Ascending aorta (tissue), 2 donors: ENCODE measurements around the gene DNAAF1. TPM values are rescaled to one million over a fixed set of nuclear protein-coding genes. Genes with fewer than 3 reads are reported as not detected.

ENCODE experiments used
- DNase-seq, 2 donors: peaks; one replicate each; pipeline ENCODE4 v3.0.0-alpha.2; 2019; ENCODE audit warnings: low spot score in 2 of 2
- H3K27ac ChIP-seq, 2 donors: fragments of 200-600 bp; sonication (generic); one replicate each; pipeline ENCODE4 v1.5.1; 2016 to 2017; ENCODE audit warnings: mild to moderate bottlenecking in 1 of 2
- H3K27me3 ChIP-seq: fragments of 200-600 bp; sonication (generic); one replicate; pipeline ENCODE4 v1.5.1; 2017
- H3K36me3 ChIP-seq, 2 donors: fragments of 200-600 bp; sonication (generic); one replicate each; pipeline ENCODE4 v1.5.1; 2016
- H3K4me1 ChIP-seq, 2 donors: fragments of 200-600 bp; sonication (generic); one replicate each; pipeline ENCODE4 v1.5.1; 2016 to 2017; ENCODE audit warnings: mild to moderate bottlenecking in 1 of 2
- H3K4me3 ChIP-seq, 2 donors: fragments of 200-600 bp; sonication (generic); one replicate each; pipeline ENCODE4 v1.5.1; 2016 to 2017; ENCODE audit warnings: mild to moderate bottlenecking in 1 of 2
- H3K9me3 ChIP-seq, 2 donors: fragments of 200-600 bp; sonication (generic); one replicate each; pipeline ENCODE4 v1.5.1; 2016
- CTCF ChIP-seq, 3 experiments: fragments of 200-600 bp in 2 of 3; fragments of 450-650 bp in 1 of 3; sonication (generic) in 2 of 3; IDR thresholded peaks; one replicate each; pipeline ENCODE4 v1.5.1; 2016 to 2019; ENCODE audit warnings: antibody characterized with exemption in 3 of 3, mild to moderate bottlenecking in 1 of 3, moderate library complexity in 1 of 3
- intact Hi-C: fragments of 100-400 bp; cut with DNase I; formaldehyde crosslinking; loops from one replicate; pipeline ENCODE4 v1.15.1; 2023
- total RNA-seq: library from RNA; depleted of rRNA; stranded (reverse); fragments of >200 nt; gene quantifications from one replicate; pipeline ENCODE4 v1.1.0, GENCODE V29; 2016

DNAAF1 gene
- total RNA-seq, 1 donor from 2014 or later, result not detected

- Histone ChIP-seq H3K4me3 (no peak overlapping the region), H3K27ac (no peak overlapping the region), H3K4me1 (peaks cover 6 to 26% of the 10 kb centered on the region in 2 donors), H3K9me3 (no peaks in the 10 kb centered on the region), H3K36me3 (peaks cover 60 to 65% of the 10 kb centered on the region in 2 donors), H3K27me3 (no peaks in the 10 kb centered on the region)
- no peak for DNase-seq
- intact Hi-C loops, result loop anchor here (10.0 kb wide), 1 partner anchor 256 kb away; no protein-coding TSS in a partner anchor
- TF ChIP-seq CTCF (IDR thresholded peaks at IDR 0.05), result no peak
Observed at GRCh38 chr16:84180519-84181140, 35.5 kb downstream of the DNAAF1 start.

GRCh38 chr16:84181144-84181915 lies 36.2 kb downstream of the DNAAF1 start:
- no peaks in the 10 kb centered on the region for H3K27me3 ChIP-seq
- no peak for TF ChIP-seq CTCF (IDR thresholded peaks at IDR 0.05)
- no peak overlapping the region for H3K4me3 ChIP-seq
- intact Hi-C loops, result loop anchor here (10.0 kb wide), 1 partner anchor 257 kb away; no protein-coding TSS in a partner anchor
- H3K4me1 ChIP-seq, result peaks cover 11 to 27% of the 10 kb centered on the region in 2 donors
- H3K27ac ChIP-seq, result no peak overlapping the region
- peaks cover 60 to 65% of the 10 kb centered on the region in 2 donors for H3K36me3 ChIP-seq
- H3K9me3 ChIP-seq, result no peaks in the 10 kb centered on the region
- DNase-seq, result no peak

- no peak for DNase-seq
- Histone ChIP-seq H3K4me3 (no peak overlapping the region), H3K4me1 (peaks cover 6 to 19% of the 10 kb centered on the region in 2 donors), H3K9me3 (no peaks in the 10 kb centered on the region), H3K36me3 (peaks cover 60 to 65% of the 10 kb centered on the region in 2 donors), H3K27ac (no peak overlapping the region), H3K27me3 (no peaks in the 10 kb centered on the region)
- intact Hi-C loops, result loop anchor here (10.0 kb wide), 1 partner anchor 257 kb away; no protein-coding TSS in a partner anchor
- TF ChIP-seq CTCF (IDR thresholded peaks at IDR 0.05), result no peak
Observed at GRCh38 chr16:84182104-84182503, 37.0 kb downstream of the DNAAF1 start.

- Histone ChIP-seq H3K4me3 (no peak overlapping the region), H3K9me3 (no peaks in the 10 kb centered on the region), H3K36me3 (peaks cover 60 to 65% of the 10 kb centered on the region in 2 donors), H3K27ac (no peak overlapping the region), H3K4me1 (peaks cover 5 to 12% of the 10 kb centered on the region in 2 donors), H3K27me3 (no peaks in the 10 kb centered on the region)
- intact Hi-C loops, result loop anchor here (10.0 kb wide), 1 partner anchor 258 kb away; no protein-coding TSS in a partner anchor
- no peak for DNase-seq
- TF ChIP-seq CTCF (IDR thresholded peaks at IDR 0.05), result no peak
Observed at GRCh38 chr16:84182680-84183571, 37.8 kb downstream of the DNAAF1 start.

- H3K36me3 ChIP-seq, result peaks cover 58 to 62% of the 10 kb centered on the region in 2 donors
- H3K9me3 ChIP-seq, result no peaks in the 10 kb centered on the region
- no peaks in the 10 kb centered on the region for H3K27me3 ChIP-seq
- intact Hi-C loops, result loop anchor here (10.0 kb wide), 1 partner anchor 259 kb away; no protein-coding TSS in a partner anchor
- TF ChIP-seq CTCF (IDR thresholded peaks at IDR 0.05), result no peak
- no peak overlapping the region for H3K4me3 ChIP-seq
- no peak for DNase-seq
- H3K4me1 ChIP-seq, result peaks cover 5 to 10% of the 10 kb centered on the region in 2 donors
- H3K27ac ChIP-seq, result no peak overlapping the region
Observed at GRCh38 chr16:84183572-84183875, 38.4 kb downstream of the DNAAF1 start.
